K562 (cell line): ENCODE results near the gene PRKAG2. TPM values are rescaled to one million over a fixed set of nuclear protein-coding genes. Genes with fewer than 3 reads are reported as not detected.
A peak's percentile ranks its signal among the peaks of the same experiment; 100 is the strongest.

Experiments used
- CBX1 ChIP-seq: sonication (generic); IDR thresholded peaks from 2 replicates; pipeline ENCODE4 v1.6.1; 2016; ENCODE audit warnings: antibody characterized with exemption, low read depth, mild to moderate bottlenecking
- CREB3L1 ChIP-seq: fragments of 450-650 bp; IDR thresholded peaks from 2 replicates; pipeline ENCODE4 v1.6.1; 2014; ENCODE audit warnings: low read depth, mild to moderate bottlenecking, moderate library complexity, borderline replicate concordance
- ELK1 ChIP-seq: sonication (generic); formaldehyde crosslinking; IDR thresholded peaks from 2 replicates; pipeline ENCODE4 v1.8.1; 2022; ENCODE audit warnings: missing genetic modification reagents
- RB1 ChIP-seq: fragments of 450-650 bp; IDR thresholded peaks from 2 replicates; pipeline ENCODE4 v1.6.1; 2017; ENCODE audit warnings: low read depth, mild to moderate bottlenecking
- RNF219 ChIP-seq: fragments of 250-450 bp; sonication (Bioruptor Pico); IDR thresholded peaks from 2 replicates; pipeline ENCODE4 v1.5.0; 2022; ENCODE audit warnings: mild to moderate bottlenecking
- TAL1 ChIP-seq: fragments of 450-650 bp; IDR thresholded peaks from 2 replicates; pipeline ENCODE4 v1.6.1; 2016; ENCODE audit warnings: mild to moderate bottlenecking
- TRIM25 ChIP-seq: fragments of 450-650 bp; IDR thresholded peaks from 2 replicates; pipeline ENCODE4 v1.7.0; 2016; ENCODE audit warnings: borderline replicate concordance
- ZBTB40 ChIP-seq, 2 experiments: fragments of 450-650 bp in 1 of 2; sonication (generic) in 1 of 2; formaldehyde crosslinking in 1 of 2; IDR thresholded peaks; 2 replicates each; pipeline versions ENCODE4 v1.7.1 to v1.9.0; 2016 to 2022; ENCODE audit warnings: inconsistent platforms in 1 of 2, mild to moderate bottlenecking in 1 of 2, missing genetic modification reagents in 1 of 2
- ZEB2 ChIP-seq: fragments of 450-650 bp; IDR thresholded peaks from 2 replicates; pipeline ENCODE4 v1.6.1; 2016
- ZNF224 ChIP-seq: sonication (generic); formaldehyde crosslinking; IDR thresholded peaks from 2 replicates; pipeline ENCODE4 v1.8.0; 2022; ENCODE audit warnings: mild to moderate bottlenecking, missing genetic modification reagents
- polyA plus RNA-seq, 8 experiments: library from polyadenylated mRNA; depleted of rRNA in 4 of 8; stranded (reverse) in 5 of 8; unstranded in 3 of 8; fragments of >200 nt; fragmentation: Nextera tagmentation in 2 of 8; fragmentation: Illumina TruSeq in 1 of 8; extraction: Ambion mirVana in 2 of 8; extraction: Trizol in 1 of 8; gene quantifications; 2 replicates each; pipeline versions ENCODE4 v1.2.1 to v1.2.3, GENCODE V29; 2011 to 2014; ENCODE audit warnings: inconsistent platforms in 1 of 8, missing spikeins in 1 of 8
- total RNA-seq, 7 experiments: library from RNA; depleted of rRNA in 6 of 7; stranded (reverse); fragments of >200 nt in 6 of 7; fragmentation: Illumina TruSeq in 2 of 7; extraction: Trizol in 2 of 7; gene quantifications; 2 replicates each; pipeline versions ENCODE4 v1.2.1 to v1.2.3, GENCODE V29; 2011 to 2021; ENCODE audit warnings: low replicate concordance in 1 of 7

Gene PRKAG2
- total and polyA plus RNA-seq, 9 of the 15 experiments (the other 6 are each of a cell fraction or from before 2014, with no cell fraction given) = 0.99 to 5.6 (median 3.3) TPM

GRCh38 chr7:151632750-151633515 lies 244.0 kb downstream of the PRKAG2 start (continued):
- TF ChIP-seq ZNF224 (CRISPR knock-in tag) (no peak), TAL1 (no peak), RNF219 (CRISPR knock-in tag) (peak; percentile 40; the same call in 1 of the 2 replicates), CREB3L1 (0 out of 2 replicates have a peak, but pooled peaks have one; percentile 33), RB1 (peak; percentile 27; the same call in 1 of the 2 replicates), ELK1 (no peak), ZBTB40 (IDR thresholded peaks at IDR 0.05) (0 out of 2 replicates have a peak, but pooled peaks have one; percentile 22), ZBTB40 (CRISPR knock-in tag; IDR thresholded peaks at IDR 0.05) (no peak), ZEB2 (peak; percentile 47; the same call in 1 of the 2 replicates), CBX1 (peak; percentile 39; the same call in 1 of the 2 replicates), TRIM25 (no peak)
